ENCODE results near the gene TMEM134.
A peak's percentile ranks its signal among the peaks of the same experiment; 100 is the strongest.

Gene TMEM134

DNA sequence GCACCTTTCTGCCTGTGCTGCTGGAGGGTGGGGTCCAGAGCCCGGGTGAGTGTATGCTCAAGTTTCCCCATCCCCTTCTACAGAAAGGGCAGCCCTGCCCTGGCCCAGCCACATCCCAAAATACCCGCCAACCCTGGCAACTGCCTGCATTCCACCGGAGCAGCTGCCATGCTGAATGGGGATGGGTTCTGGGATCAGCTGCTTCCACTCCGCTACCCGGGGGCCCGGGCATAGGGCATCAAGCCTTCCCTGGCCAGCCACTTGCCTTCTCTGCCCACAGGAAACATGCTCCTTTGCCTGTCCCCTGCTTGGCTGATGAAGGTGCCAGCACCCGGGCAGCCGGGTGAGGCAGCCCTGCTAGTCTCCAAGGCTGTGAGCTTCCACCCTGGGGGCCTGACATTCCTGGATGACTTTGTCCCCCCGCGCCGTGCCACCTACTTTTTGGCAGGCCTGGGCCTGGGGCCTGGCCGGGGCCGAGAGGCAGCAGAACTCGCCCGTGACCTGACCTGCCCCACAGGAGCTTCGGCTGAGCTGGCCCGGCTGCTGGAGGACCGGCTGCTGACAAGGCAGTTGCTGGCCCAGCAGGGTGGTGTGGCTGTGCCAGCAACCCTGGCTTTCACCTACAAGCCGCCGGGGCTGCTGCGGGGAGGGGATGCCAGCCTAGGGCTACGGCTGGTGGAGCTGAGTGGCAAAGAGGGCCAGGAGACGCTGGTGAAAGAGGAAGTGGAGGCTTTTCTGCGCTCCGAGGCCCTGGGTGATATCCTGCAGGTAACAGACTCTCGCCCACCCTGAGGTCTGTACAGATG lies 50.4 kb downstream of the TMEM134 start:
- Histone ChIP-seq H3K4me2 (ENCODE audit: low read length) (peak overlapping the region; percentile 73), H3K4me1 (ENCODE audit: control insufficient read depth, low read length) (peaks cover 58% of the 10 kb centered on the region), H3K4me3 (ENCODE audit: low read length) (peak overlapping the region; percentile 18; the same call in 1 of the 2 replicates), H3K9me2 (replicated peaks; ENCODE audit: control insufficient read depth, low read length) (no peaks in the 10 kb centered on the region), H3K36me3 (ENCODE audit: control insufficient read depth, low read length) (no peaks in the 10 kb centered on the region), H3K27ac (ENCODE audit: low read depth, low read length) (no peak overlapping the region), H3K9me3 (ENCODE audit: control insufficient read depth, insufficient read depth, low read length) (no peaks in the 10 kb centered on the region), H3K27me3 (ENCODE audit: control insufficient read depth, low read length) (peaks cover 6% of the 10 kb centered on the region), H4K20me1 (ENCODE audit: control insufficient read depth, insufficient read depth, low read depth, low read length) (no peaks in the 10 kb centered on the region), H3K79me2 (ENCODE audit: control insufficient read depth, low read length) (no peaks in the 10 kb centered on the region), H3F3A (ENCODE audit: control insufficient read depth, insufficient read depth) (peaks cover 3% of the 10 kb centered on the region; the same call in 1 of the 2 replicates)
- TF ChIP-seq EZH2phosphoT487 (IDR thresholded peaks at IDR 0.05; ENCODE audit: borderline replicate concordance, low read length): no peak
- TF ChIP-seq CTCF (IDR thresholded peaks at IDR 0.05; ENCODE audit: low read depth, low read length, poor library complexity, severe bottlenecking): no peak

GRCh38 chr11:67417425-67417824 lies 51.6 kb downstream of the TMEM134 start:
- H3K36me3 ChIP-seq (ENCODE audit: control insufficient read depth, low read length): no peaks in the 10 kb centered on the region
- H4K20me1 ChIP-seq (ENCODE audit: control insufficient read depth, insufficient read depth, low read depth, low read length): no peaks in the 10 kb centered on the region
- H3K27me3 ChIP-seq (ENCODE audit: control insufficient read depth, low read length): peaks cover 6% of the 10 kb centered on the region
- H3K4me2 ChIP-seq (ENCODE audit: low read length): peak overlapping the region; percentile 31
- H3K27ac ChIP-seq (ENCODE audit: low read depth, low read length): no peak overlapping the region
- no peaks in the 10 kb centered on the region for H3K9me2 ChIP-seq (replicated peaks; ENCODE audit: control insufficient read depth, low read length)
- peaks cover 3% of the 10 kb centered on the region; the same call in 1 of the 2 replicates for H3F3A ChIP-seq (ENCODE audit: control insufficient read depth, insufficient read depth)
- TF ChIP-seq EZH2phosphoT487 (IDR thresholded peaks at IDR 0.05; ENCODE audit: borderline replicate concordance, low read length): no peak
- no peak for TF ChIP-seq CTCF (IDR thresholded peaks at IDR 0.05; ENCODE audit: low read depth, low read length, poor library complexity, severe bottlenecking)
- peaks cover 68% of the 10 kb centered on the region for H3K4me1 ChIP-seq (ENCODE audit: control insufficient read depth, low read length)
- H3K4me3 ChIP-seq (ENCODE audit: low read length): no peak overlapping the region
- H3K9me3 ChIP-seq (ENCODE audit: control insufficient read depth, insufficient read depth, low read length): no peaks in the 10 kb centered on the region
- H3K79me2 ChIP-seq (ENCODE audit: control insufficient read depth, low read length): no peaks in the 10 kb centered on the region

DNA sequence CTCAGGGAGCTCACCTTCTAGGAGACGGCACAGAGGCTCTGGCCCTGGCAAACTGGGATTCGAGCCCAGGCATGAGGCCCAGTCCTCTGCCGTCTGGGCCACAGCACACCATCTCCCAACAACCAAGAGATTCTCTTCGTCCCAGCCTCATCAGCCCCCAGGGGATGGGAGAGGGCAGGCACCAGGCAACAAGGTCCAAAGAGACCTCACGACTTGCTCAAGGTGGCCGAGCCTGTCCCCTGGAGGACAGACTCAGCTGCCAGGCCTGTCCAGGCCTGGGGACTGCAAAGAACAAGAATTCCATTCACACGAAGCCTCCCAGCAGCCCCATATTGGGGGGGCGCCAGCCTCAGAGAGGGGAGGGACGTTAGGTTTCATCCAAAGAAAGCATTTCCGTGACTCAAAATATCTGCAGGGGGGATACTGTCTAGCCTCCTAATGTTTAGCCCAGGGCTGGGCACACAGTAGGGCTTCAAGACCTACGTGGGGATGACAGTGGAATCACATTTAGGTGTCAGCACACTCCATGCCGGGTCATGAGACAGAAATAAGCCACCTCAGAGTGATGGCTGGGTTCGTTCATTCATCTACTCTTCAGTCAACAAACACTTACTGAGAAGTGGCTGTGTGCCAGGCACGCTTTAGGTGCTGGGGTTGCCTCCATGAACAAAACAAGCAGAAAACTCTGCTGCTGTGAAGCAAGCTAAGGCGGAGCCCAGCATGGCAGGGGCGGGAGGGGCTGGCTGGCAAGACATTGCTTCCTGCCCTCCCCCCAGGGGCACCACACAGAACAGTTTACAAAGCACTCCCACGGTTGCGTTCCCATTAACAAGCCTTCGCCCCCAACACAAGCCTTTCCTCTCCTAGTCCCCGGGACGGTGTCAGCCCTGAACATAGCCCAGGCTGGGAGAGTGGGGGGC lies 52.4 kb downstream of the TMEM134 start:
- Histone ChIP-seq H3K4me3 (ENCODE audit: low read length) (0 out of 2 replicates have a peak overlapping the region, but pooled peaks have one; percentile 14), H3K4me1 (ENCODE audit: control insufficient read depth, low read length) (peaks cover 75% of the 10 kb centered on the region), H3K9me2 (replicated peaks; ENCODE audit: control insufficient read depth, low read length) (no peaks in the 10 kb centered on the region), H4K20me1 (ENCODE audit: control insufficient read depth, insufficient read depth, low read depth, low read length) (no peaks in the 10 kb centered on the region), H3K4me2 (ENCODE audit: low read length) (peak overlapping the region; percentile 31), H3K36me3 (ENCODE audit: control insufficient read depth, low read length) (no peaks in the 10 kb centered on the region), H3F3A (ENCODE audit: control insufficient read depth, insufficient read depth) (peaks cover 3% of the 10 kb centered on the region; the same call in 1 of the 2 replicates), H3K27ac (ENCODE audit: low read depth, low read length) (no peak overlapping the region), H3K9me3 (ENCODE audit: control insufficient read depth, insufficient read depth, low read length) (no peaks in the 10 kb centered on the region), H3K27me3 (ENCODE audit: control insufficient read depth, low read length) (peaks cover 6% of the 10 kb centered on the region), H3K79me2 (ENCODE audit: control insufficient read depth, low read length) (no peaks in the 10 kb centered on the region)
- TF ChIP-seq EZH2phosphoT487 (IDR thresholded peaks at IDR 0.05; ENCODE audit: borderline replicate concordance, low read length): no peak
- TF ChIP-seq CTCF (IDR thresholded peaks at IDR 0.05; ENCODE audit: low read depth, low read length, poor library complexity, severe bottlenecking): no peak
